ENCODE data around the gene PIK3C2G.
"Not testable (repeated sequence)": the region's sequence is repeated elsewhere in the genome, so short reads cannot be mapped to it uniquely, and the experiment has no call there.

The PIK3C2G gene

GRCh38 chr12:18250313-18250916 is 10.9 kb upstream of the PIK3C2G start:
- Histone ChIP-seq H3K27ac (ENCODE audit: insufficient read depth, low read depth, low read length, poor library complexity, severe bottlenecking) (no peak overlapping the region), H3K4me1 (ENCODE audit: control insufficient read depth, insufficient read depth, low read length) (no peaks in the 10 kb centered on the region), H3K27me3 (ENCODE audit: control insufficient read depth, insufficient read depth, low read length, poor library complexity, severe bottlenecking) (no peaks in the 10 kb centered on the region), H3K36me3 (ENCODE audit: control insufficient read depth, insufficient read depth, low read length) (no peaks in the 10 kb centered on the region), H3K4me3 (ENCODE audit: insufficient read depth, low read depth, low read length) (no peak overlapping the region), H3K9me3 (ENCODE audit: control insufficient read depth, low read length) (no peaks in the 10 kb centered on the region)
- 0 to 13% methylated on average over 3 to 4 of the region's 6 CpGs for WGBS, 2 experiments

- Histone ChIP-seq H3K27ac (ENCODE audit: insufficient read depth, low read depth, low read length, poor library complexity, severe bottlenecking) (no peak overlapping the region), H3K4me3 (ENCODE audit: insufficient read depth, low read depth, low read length) (no peak overlapping the region), H3K27me3 (ENCODE audit: control insufficient read depth, insufficient read depth, low read length, poor library complexity, severe bottlenecking) (no peaks in the 10 kb centered on the region), H3K9me3 (ENCODE audit: control insufficient read depth, low read length) (no peaks in the 10 kb centered on the region), H3K4me1 (ENCODE audit: control insufficient read depth, insufficient read depth, low read length) (no peaks in the 10 kb centered on the region), H3K36me3 (ENCODE audit: control insufficient read depth, insufficient read depth, low read length) (no peaks in the 10 kb centered on the region)
- no CpG with 5 or more reads among the region's 1 CpG for WGBS, 2 experiments
Observed at GRCh38 chr12:18254081-18254480, 7.2 kb upstream of the PIK3C2G start.

- H3K36me3 ChIP-seq (ENCODE audit: control insufficient read depth, insufficient read depth, low read length); H3K4me1 ChIP-seq (ENCODE audit: control insufficient read depth, insufficient read depth, low read length); H3K27me3 ChIP-seq (ENCODE audit: control insufficient read depth, insufficient read depth, low read length, poor library complexity, severe bottlenecking); H3K4me3 ChIP-seq (ENCODE audit: insufficient read depth, low read depth, low read length); H3K27ac ChIP-seq (ENCODE audit: insufficient read depth, low read depth, low read length, poor library complexity, severe bottlenecking); H3K9me3 ChIP-seq (ENCODE audit: control insufficient read depth, low read length): not testable (repeated sequence)
- WGBS, 2 experiments, result 54 to 77% methylated on average over 3 to 5 of the region's 6 CpGs
Observed at GRCh38 chr12:18255004-18255403, 6.3 kb upstream of the PIK3C2G start.

GRCh38 chr12:18257251-18257650 is 4.1 kb upstream of the PIK3C2G start:
- H3K27me3 ChIP-seq (ENCODE audit: control insufficient read depth, insufficient read depth, low read length, poor library complexity, severe bottlenecking), result no peaks in the 10 kb centered on the region
- H3K27ac ChIP-seq (ENCODE audit: insufficient read depth, low read depth, low read length, poor library complexity, severe bottlenecking), result no peak overlapping the region
- H3K36me3 ChIP-seq (ENCODE audit: control insufficient read depth, insufficient read depth, low read length), result no peaks in the 10 kb centered on the region
- no peaks in the 10 kb centered on the region for H3K4me1 ChIP-seq (ENCODE audit: control insufficient read depth, insufficient read depth, low read length)
- no peak overlapping the region for H3K4me3 ChIP-seq (ENCODE audit: insufficient read depth, low read depth, low read length)
- WGBS, 2 experiments, result 94 to 99% methylated on average over 1 to 3 of the region's 3 CpGs
- H3K9me3 ChIP-seq (ENCODE audit: control insufficient read depth, low read length), result no peaks in the 10 kb centered on the region

- Histone ChIP-seq H3K27me3 (ENCODE audit: control insufficient read depth, insufficient read depth, low read length, poor library complexity, severe bottlenecking) (no peaks in the 10 kb centered on the region), H3K4me1 (ENCODE audit: control insufficient read depth, insufficient read depth, low read length) (no peaks in the 10 kb centered on the region), H3K27ac (ENCODE audit: insufficient read depth, low read depth, low read length, poor library complexity, severe bottlenecking) (no peak overlapping the region), H3K36me3 (ENCODE audit: control insufficient read depth, insufficient read depth, low read length) (no peaks in the 10 kb centered on the region), H3K4me3 (ENCODE audit: insufficient read depth, low read depth, low read length) (no peak overlapping the region), H3K9me3 (ENCODE audit: control insufficient read depth, low read length) (no peaks in the 10 kb centered on the region)
- WGBS, 2 experiments, result 95 to 100% methylated on average over 1 to 2 of the region's 2 CpGs
Observed at GRCh38 chr12:18258929-18259328, 2.4 kb upstream of the PIK3C2G start.

GRCh38 chr12:18259906-18260682 is 1.2 kb upstream of the PIK3C2G start:
- Histone ChIP-seq H3K4me1 (ENCODE audit: control insufficient read depth, insufficient read depth, low read length) (no peaks in the 10 kb centered on the region), H3K4me3 (ENCODE audit: insufficient read depth, low read depth, low read length) (no peak overlapping the region), H3K27me3 (ENCODE audit: control insufficient read depth, insufficient read depth, low read length, poor library complexity, severe bottlenecking) (no peaks in the 10 kb centered on the region), H3K27ac (ENCODE audit: insufficient read depth, low read depth, low read length, poor library complexity, severe bottlenecking) (no peak overlapping the region), H3K36me3 (ENCODE audit: control insufficient read depth, insufficient read depth, low read length) (no peaks in the 10 kb centered on the region), H3K9me3 (ENCODE audit: control insufficient read depth, low read length) (no peaks in the 10 kb centered on the region)
- 100% methylated on average over 1 of the region's 1 CpG; no CpG with 5 or more reads in 1 of the 2 experiments for WGBS, 2 experiments

- Histone ChIP-seq H3K4me3 (ENCODE audit: insufficient read depth, low read depth, low read length) (no peak overlapping the region), H3K9me3 (ENCODE audit: control insufficient read depth, low read length) (no peaks in the 10 kb centered on the region), H3K36me3 (ENCODE audit: control insufficient read depth, insufficient read depth, low read length) (no peaks in the 10 kb centered on the region), H3K27ac (ENCODE audit: insufficient read depth, low read depth, low read length, poor library complexity, severe bottlenecking) (no peak overlapping the region), H3K4me1 (ENCODE audit: control insufficient read depth, insufficient read depth, low read length) (no peaks in the 10 kb centered on the region), H3K27me3 (ENCODE audit: control insufficient read depth, insufficient read depth, low read length, poor library complexity, severe bottlenecking) (no peaks in the 10 kb centered on the region)
- 72 to 86% methylated on average over 5 of the region's 5 CpGs for WGBS, 2 experiments
Observed at GRCh38 chr12:18261906-18262305, 588 bp downstream of the PIK3C2G start.

GRCh38 chr12:18262514-18262913 is 1.2 kb downstream of the PIK3C2G start:
- H3K27ac ChIP-seq (ENCODE audit: insufficient read depth, low read depth, low read length, poor library complexity, severe bottlenecking), result no peak overlapping the region
- no peaks in the 10 kb centered on the region for H3K9me3 ChIP-seq (ENCODE audit: control insufficient read depth, low read length)
- H3K27me3 ChIP-seq (ENCODE audit: control insufficient read depth, insufficient read depth, low read length, poor library complexity, severe bottlenecking), result no peaks in the 10 kb centered on the region
- no peaks in the 10 kb centered on the region for H3K4me1 ChIP-seq (ENCODE audit: control insufficient read depth, insufficient read depth, low read length)
- WGBS, 2 experiments, result 92 to 94% methylated on average over 1 to 2 of the region's 2 CpGs
- H3K4me3 ChIP-seq (ENCODE audit: insufficient read depth, low read depth, low read length), result no peak overlapping the region
- H3K36me3 ChIP-seq (ENCODE audit: control insufficient read depth, insufficient read depth, low read length), result no peaks in the 10 kb centered on the region

- no peak overlapping the region for H3K4me3 ChIP-seq (ENCODE audit: insufficient read depth, low read depth, low read length)
- WGBS, 2 experiments, result 88 to 97% methylated on average over 1 of the region's 1 CpG
- no peak overlapping the region for H3K27ac ChIP-seq (ENCODE audit: insufficient read depth, low read depth, low read length, poor library complexity, severe bottlenecking)
- H3K9me3 ChIP-seq (ENCODE audit: control insufficient read depth, low read length), result no peaks in the 10 kb centered on the region
- no peaks in the 10 kb centered on the region for H3K36me3 ChIP-seq (ENCODE audit: control insufficient read depth, insufficient read depth, low read length)
- no peaks in the 10 kb centered on the region for H3K4me1 ChIP-seq (ENCODE audit: control insufficient read depth, insufficient read depth, low read length)
- no peaks in the 10 kb centered on the region for H3K27me3 ChIP-seq (ENCODE audit: control insufficient read depth, insufficient read depth, low read length, poor library complexity, severe bottlenecking)
Observed at GRCh38 chr12:18264581-18265075, 3.3 kb downstream of the PIK3C2G start.

- Histone ChIP-seq H3K4me3 (ENCODE audit: insufficient read depth, low read depth, low read length) (no peak overlapping the region), H3K27me3 (ENCODE audit: control insufficient read depth, insufficient read depth, low read length, poor library complexity, severe bottlenecking) (no peaks in the 10 kb centered on the region), H3K4me1 (ENCODE audit: control insufficient read depth, insufficient read depth, low read length) (no peaks in the 10 kb centered on the region), H3K36me3 (ENCODE audit: control insufficient read depth, insufficient read depth, low read length) (no peaks in the 10 kb centered on the region), H3K27ac (ENCODE audit: insufficient read depth, low read depth, low read length, poor library complexity, severe bottlenecking) (no peak overlapping the region), H3K9me3 (ENCODE audit: control insufficient read depth, low read length) (no peaks in the 10 kb centered on the region)
- 93 to 94% methylated on average over 8 to 9 of the region's 9 CpGs for WGBS, 2 experiments
Observed at GRCh38 chr12:18267427-18268099, 6.2 kb downstream of the PIK3C2G start.
